A549 (cell line): Measurements from ENCODE around the gene DTX4. TPM values are rescaled to one million over a fixed set of nuclear protein-coding genes. Genes with fewer than 3 reads are reported as not detected.

Experiments used
- ATAC-seq, 2 experiments: fragments of 200-7000 bp in 1 of 2; fragments of >200 bp in 1 of 2; cut with Nextera tagmentation in 1 of 2; cut with Tn5 transposase in 1 of 2; 3 replicates each; pipeline versions ENCODE4 v1.8.0 to v1.9.1; 2018 to 2020; ENCODE audit warnings: mild to moderate bottlenecking in 1 of 2, moderate library complexity in 1 of 2
- CTCF ChIA-PET: fragments of 300-600 bp; sonication (Branson Sonifier 250); formaldehyde crosslinking; extraction: SDS; loops from one replicate; lab custom pipeline; 2021; ENCODE audit warnings: antibody characterized with exemption, inconsistent platforms; lab: Yijun Ruan, JAX
- POLR2A ChIA-PET: fragments of 350-600 bp; formaldehyde crosslinking; extraction: SDS; loops from one replicate; lab custom pipeline; 2021; ENCODE audit warnings: antibody characterized with exemption, inconsistent platforms; lab: Yijun Ruan, JAX
- DNase-seq, 2 experiments: peaks; one replicate each; pipeline versions ENCODE4 v3.0.0 to v3.0.0-alpha.2; 2011 to 2016; ENCODE audit warnings: low read depth in 1 of 2, low spot score in 1 of 2
- FAIRE-seq: peaks from 2 replicates; lab custom pipeline; 2011; peaks lifted over from hg19 to GRCh38; lab: Jason Lieb, UNC
- H3K27ac ChIP-seq, 2 experiments: fragments of >200 bp; sonication (Bioruptor Twin); formaldehyde crosslinking; 3 replicates each; pipeline ENCODE4 v1.5.1; 2016 to 2017
- H3K4me1 ChIP-seq: fragments of >200 bp; sonication (Bioruptor Twin); formaldehyde crosslinking; 3 replicates; pipeline ENCODE4 v1.6.1; 2016
- H3K4me2 ChIP-seq: fragments of >200 bp; sonication (Bioruptor Twin); formaldehyde crosslinking; 3 replicates; pipeline ENCODE4 v1.6.1; 2016
- H3K4me3 ChIP-seq: fragments of >200 bp; sonication (Bioruptor Twin); formaldehyde crosslinking; 3 replicates; pipeline ENCODE4 v1.5.1; 2016
- H3K9me3 ChIP-seq: fragments of >200 bp; sonication (Bioruptor Twin); formaldehyde crosslinking; 3 replicates; pipeline ENCODE4 v1.6.1; 2016
- CTCF ChIP-seq: fragments of >200 bp; sonication (Bioruptor Twin); formaldehyde crosslinking; IDR thresholded peaks from 3 replicates; pipeline ENCODE4 v1.5.1; 2016
- EHF ChIP-seq: fragments of 250-450 bp; sonication (Bioruptor Pico); IDR thresholded peaks from 2 replicates; pipeline ENCODE4 v1.5.0; 2020; ENCODE audit warnings: mild to moderate bottlenecking
- ESRRA ChIP-seq: fragments of 150-350 bp; IDR thresholded peaks from 2 replicates; pipeline ENCODE4 v1.6.1; 2014; ENCODE audit warnings: mild to moderate bottlenecking, low read length, borderline replicate concordance
- FOSL2 ChIP-seq, 2 experiments: fragments of 450-650 bp in 1 of 2; fragments of >200 bp in 1 of 2; sonication (Bioruptor Twin) in 1 of 2; formaldehyde crosslinking; IDR thresholded peaks; 2 replicates each; pipeline versions ENCODE4 v1.5.0 to v1.6.1; 2016 to 2020; ENCODE audit warnings: mild to moderate bottlenecking in 1 of 2, moderate library complexity in 1 of 2
- FOXS1 ChIP-seq: fragments of 250-450 bp; sonication (Bioruptor Pico); IDR thresholded peaks from 2 replicates; pipeline ENCODE4 v1.5.0; 2020; ENCODE audit warnings: mild to moderate bottlenecking, moderate library complexity
- HEYL ChIP-seq: fragments of 250-450 bp; sonication (Bioruptor Pico); IDR thresholded peaks from 2 replicates; pipeline ENCODE4 v1.8.0; 2021; ENCODE audit warnings: mild to moderate bottlenecking, moderate library complexity
- HMGXB4 ChIP-seq: fragments of 250-450 bp; sonication (Bioruptor Pico); IDR thresholded peaks from 2 replicates; pipeline ENCODE4 v1.5.0; 2021; ENCODE audit warnings: mild to moderate bottlenecking, moderate library complexity, borderline replicate concordance
- JUNB ChIP-seq: fragments of >200 bp; sonication (Bioruptor Twin); formaldehyde crosslinking; IDR thresholded peaks from 2 replicates; pipeline ENCODE4 v1.6.1; 2016
- MAFK ChIP-seq: fragments of 450-650 bp; IDR thresholded peaks from 2 replicates; pipeline ENCODE4 v1.6.1; 2014; ENCODE audit not compliant: partially characterized antibody
- MAX ChIP-seq: IDR thresholded peaks from 2 replicates; pipeline ENCODE4 v1.6.1; 2012
- NR3C1 ChIP-seq: fragments of >200 bp; sonication (Bioruptor Twin); formaldehyde crosslinking; IDR thresholded peaks from 3 replicates; pipeline ENCODE4 v1.6.1; 2017
- PBX3 ChIP-seq: IDR thresholded peaks from 2 replicates; pipeline ENCODE4 v1.6.1; 2012
- RAD21 ChIP-seq, 2 experiments: fragments of >200 bp in 1 of 2; sonication (Bioruptor Twin) in 1 of 2; formaldehyde crosslinking in 1 of 2; IDR thresholded peaks in 1 of 2; conservative IDR thresholded peaks in 1 of 2; 2 replicates in 1 of 2; 3 replicates in 1 of 2; pipeline ENCODE4 v1.6.1; 2012 to 2018; ENCODE audit warnings: inconsistent platforms in 1 of 2
- RARB ChIP-seq: fragments of 250-450 bp; sonication (Bioruptor Pico); IDR thresholded peaks from 2 replicates; pipeline ENCODE4 v1.8.0; 2021; ENCODE audit warnings: mild to moderate bottlenecking, moderate library complexity
- SMC3 ChIP-seq: fragments of >200 bp; sonication (Bioruptor Twin); formaldehyde crosslinking; IDR thresholded peaks from 3 replicates; pipeline ENCODE4 v1.6.1; 2018; ENCODE audit warnings: inconsistent platforms
- TP53 ChIP-seq: fragments of 250-450 bp; sonication (Bioruptor Pico); IDR thresholded peaks from 2 replicates; pipeline ENCODE4 v1.5.0; 2021; ENCODE audit warnings: mild to moderate bottlenecking, moderate library complexity
- WGBS: methylation state at CpG from one replicate; pipeline ENCODE4 v1.1.6; 2017; ENCODE audit errors: missing lambda C conversion rate; 5-methylcytosine and 5-hydroxymethylcytosine counted together
- polyA plus RNA-seq, 4 experiments: library from polyadenylated mRNA; depleted of rRNA in 3 of 4; stranded (reverse); fragments of >200 nt; fragmentation: RNase III in 1 of 4; extraction: RNeasy Plus Mini Kit Qiagen cat#74134 plus additional on column Dnase treatment in 1 of 4; gene quantifications; 2 replicates in 3 of 4; 3 replicates in 1 of 4; pipeline ENCODE4 v1.2.3, GENCODE V29; 2011 to 2017

The DTX4 gene
- polyA plus RNA-seq, 2 of the 4 experiments (the other 2 are of a cell fraction): 0.97 to 3.1 TPM

- no peak overlapping the region for H3K27ac ChIP-seq
- TF ChIP-seq MAX (no peak), ESRRA (no peak), PBX3 (no peak), HEYL (CRISPR knock-in tag) (no peak), EHF (no peak), HMGXB4 (no peak), FOSL2 (IDR thresholded peaks at IDR 0.05) (no peak), FOSL2 (CRISPR knock-in tag; IDR thresholded peaks at IDR 0.05) (no peak), RARB (CRISPR knock-in tag) (no peak), RAD21 (conservative IDR thresholded peaks at IDR 0.05 in 1 of 2, IDR thresholded peaks at IDR 0.05 in 1 of 2) (no peak), TP53 (CRISPR knock-in tag) (no peak), JUNB (no peak), NR3C1 (no peak)
- ChIA-PET POLR2A (no interaction called here), CTCF (interaction anchor here (0.7 to 5.9 kb wide), 3 partner anchors 16 to 521 kb away, joined by 3 to 56 read pairs (median 4); partner anchors contain the start of gene DTX4)
- FAIRE-seq (no peak), ATAC-seq (no peak), DNase-seq (no peak)
- no peaks in the 10 kb centered on the region for H3K9me3 ChIP-seq
- 75% methylated on average over 5 of the region's 5 CpGs for WGBS
- no peaks in the 10 kb centered on the region for H3K4me1 ChIP-seq
- no peak overlapping the region for H3K4me3 ChIP-seq
- no peak overlapping the region for H3K4me2 ChIP-seq
These were observed 17.3 kb upstream of the DTX4 start for GRCh38 chr11:59154610-59155009.

- no peak for FAIRE-seq
- TF ChIP-seq MAFK (peak; percentile 38), EHF (no peak)
- WGBS: 62% methylated on average over 3 of the region's 3 CpGs
- CTCF ChIA-PET: interaction anchor here (0.9 to 5.9 kb wide), 26 partner anchors 8 to 507 kb away, joined by 3 to 56 read pairs (median 6); partner anchors contain the start of genes DTX4, FAM111A and FAM111B
- ATAC-seq: no peak
- Histone ChIP-seq H3K27ac (no peak overlapping the region), H3K4me1 (no peaks in the 10 kb centered on the region), H3K9me3 (no peaks in the 10 kb centered on the region), H3K4me3 (no peak overlapping the region), H3K4me2 (no peak overlapping the region)
- POLR2A ChIA-PET: no interaction called here
- DNase-seq: no peak
These were observed 14.5 kb upstream of the DTX4 start for GRCh38 chr11:59157433-59157832.

- POLR2A ChIA-PET: interaction anchor here (1.0 to 1.2 kb wide), 2 partner anchors 14 to 16 kb away, joined by 3 to 5 read pairs; partner anchors contain the start of gene FAM111A
- CTCF ChIA-PET: interaction anchor here (0.5 to 5.9 kb wide), 59 partner anchors 9 to 1590 kb away, joined by 3 to 56 read pairs (median 4); partner anchors contain the start of genes DTX4, FAM111A and FAM111B
- no peak overlapping the region for H3K4me3 ChIP-seq
- no peaks in the 10 kb centered on the region for H3K4me1 ChIP-seq
- peak; percentile 72 to 74 for DNase-seq
- no peaks in the 10 kb centered on the region for H3K9me3 ChIP-seq
- H3K4me2 ChIP-seq: no peak overlapping the region
- ATAC-seq: peak; percentile 94 to 97
- TF ChIP-seq RAD21 (conservative IDR thresholded peaks at IDR 0.05 in 1 of 2, IDR thresholded peaks at IDR 0.05 in 1 of 2): peak; percentile 86 to 90
- TF ChIP-seq CTCF: peak; percentile 87
- peak; percentile 47; the same call in 2 of the 3 replicates for TF ChIP-seq SMC3
- no peak for TF ChIP-seq FOXS1 (CRISPR knock-in tag)
- TF ChIP-seq, all 56 proteins: peak for 3
- 43% methylated on average over 8 of the region's 8 CpGs for WGBS
- H3K27ac ChIP-seq: no peak overlapping the region
- peak; percentile 87 for FAIRE-seq
These were observed 13.5 kb upstream of the DTX4 start for GRCh38 chr11:59158206-59159068.
